Measurements from ENCODE around the gene FAM217A. TPM values are rescaled to one million over a fixed set of nuclear protein-coding genes. Genes with fewer than 3 reads are reported as not detected.

FAM217A gene
- total RNA-seq, 1 experiment from 2014 or later = not detected

- Histone ChIP-seq H3K9me3 (ENCODE audit: control insufficient read depth in 1 of 2, insufficient read depth in 1 of 2, low read depth in 1 of 2, low read length in 2 of 2) (no peaks in the 10 kb centered on the region), H3K4me2 (ENCODE audit: low read length) (no peak overlapping the region), H4K20me1 (ENCODE audit: insufficient read depth) (no peaks in the 10 kb centered on the region), H2AFZ (ENCODE audit: low read depth, low read length, poor library complexity, severe bottlenecking) (no peak overlapping the region), H3K27me3 (ENCODE audit: insufficient read depth, low read length) (no peaks in the 10 kb centered on the region), H3K4me1 (ENCODE audit: control insufficient read depth in 1 of 2, insufficient read depth in 2 of 2, low read length in 2 of 2) (no peaks in the 10 kb centered on the region), H3K4me3 (replicated peaks in 1 of 2; ENCODE audit: low read depth in 1 of 2, low read length in 2 of 2) (no peak overlapping the region), H3K27ac (ENCODE audit: low read depth, low read length) (no peak overlapping the region), H3K79me2 (ENCODE audit: insufficient read depth, low read length) (no peaks in the 10 kb centered on the region), H3K36me3 (ENCODE audit: control insufficient read depth in 1 of 2, insufficient read depth in 2 of 2, low read length in 2 of 2) (no peaks in the 10 kb centered on the region), H3K9me2 (ENCODE audit: insufficient read depth) (peaks cover 4% of the 10 kb centered on the region; the same call in 1 of the 2 replicates), H3K9ac (ENCODE audit: low read length) (no peak overlapping the region)
- BruUV-seq (replicated peaks) = no TSS peak
- TF ChIP-seq POLR2AphosphoS5 (IDR thresholded peaks at IDR 0.05; ENCODE audit: low read depth, low read length) = no peak
- no peak for TF ChIP-seq FOSL1 (IDR thresholded peaks at IDR 0.05; ENCODE audit: low read depth)
- TF ChIP-seq SP1 (IDR thresholded peaks at IDR 0.05; ENCODE audit: low read depth) = no peak
- no peak for TF ChIP-seq RAD21 (IDR thresholded peaks at IDR 0.05; ENCODE audit: low read depth)
- TF ChIP-seq EZH2phosphoT487 (IDR thresholded peaks at IDR 0.05; ENCODE audit: borderline replicate concordance) = no peak
- no peak for TF ChIP-seq ZFX (IDR thresholded peaks at IDR 0.05)
- no peak for TF ChIP-seq ELF1 (IDR thresholded peaks at IDR 0.05; ENCODE audit: borderline replicate concordance, low read depth)
- no peak for TF ChIP-seq CEBPB (IDR thresholded peaks at IDR 0.05; ENCODE audit: low read depth)
- TF ChIP-seq EZH2 (IDR thresholded peaks at IDR 0.05) = no peak
- no peak for TF ChIP-seq ATF3 (IDR thresholded peaks at IDR 0.05)
- TF ChIP-seq ZBTB33 (IDR thresholded peaks at IDR 0.05; ENCODE audit: extremely low read depth, insufficient replicate concordance, low read length) = no peak
- no peak for TF ChIP-seq JUND (IDR thresholded peaks at IDR 0.05)
- no peak for TF ChIP-seq CTCF (IDR thresholded peaks at IDR 0.05 in 2 of 3, conservative IDR thresholded peaks at IDR 0.05 in 1 of 3; ENCODE audit: borderline replicate concordance in 1 of 3, insufficient read depth in 1 of 3, low read depth in 2 of 3, low read length in 2 of 3)
- no peak for TF ChIP-seq SRF (IDR thresholded peaks at IDR 0.05; ENCODE audit: low read depth)
- ChIA-PET POLR2A (no interaction called here), RAD21 (ENCODE audit: low non-redundant PET in 1 of 2, low total read pairs in 2 of 2, uncharacterized antibody in 2 of 2, unreplicated experiment in 2 of 2) (no interaction called here), CTCF (no interaction called here)
- intact Hi-C loops (cut with micrococcal nuclease) = no loop called here
- DNase-seq (ENCODE audit: low read depth, low spot score) (no peak), ATAC-seq (no peak)
Observed at GRCh38 chr6:4071330-4071729, 7.6 kb downstream of the FAM217A start.
